ENCODE results near the gene MEIKIN.
"Not testable (repeated sequence)": the region's sequence is repeated elsewhere in the genome, so short reads cannot be mapped to it uniquely, and the experiment has no call there.

The MEIKIN gene

DNA sequence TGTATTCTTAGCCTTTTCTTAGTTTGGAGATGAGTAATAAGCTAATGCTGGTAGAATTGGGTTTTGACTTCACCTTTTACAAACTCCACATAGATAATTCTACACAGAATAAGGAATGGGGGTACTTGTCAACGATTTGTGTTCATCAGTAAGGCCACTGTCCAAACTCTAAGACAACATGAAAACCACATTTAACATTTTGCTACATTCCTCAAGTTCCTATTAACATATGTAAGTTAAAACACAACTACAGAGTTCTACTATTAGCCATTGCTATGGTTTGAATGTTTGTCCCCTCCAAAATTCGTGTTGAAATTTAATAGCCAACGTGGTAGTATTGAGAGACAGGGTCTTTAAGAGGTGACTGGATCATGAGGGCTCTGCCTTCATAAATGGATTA, 31.9 kb downstream of the MEIKIN start:
- in situ Hi-C loops (cut with HindIII; ENCODE audit: low sequenced_read_pairs): no loop called here

DNA sequence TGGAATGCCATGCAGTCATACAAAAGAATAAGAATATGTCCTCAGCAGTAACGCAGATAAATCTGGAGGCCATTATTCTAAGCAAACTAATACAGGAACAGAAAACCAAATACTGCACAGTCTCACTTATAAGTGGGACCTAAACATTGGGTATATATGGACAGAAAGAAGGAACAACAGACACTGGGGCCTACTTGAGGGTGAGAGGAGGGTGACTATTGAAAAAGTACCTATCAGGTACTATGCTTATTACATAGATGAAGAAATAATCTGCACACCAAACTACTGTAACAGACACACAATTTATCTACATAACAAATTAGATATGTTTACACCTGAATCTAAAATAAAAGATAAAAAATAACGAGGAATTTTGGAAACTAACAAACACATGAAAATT, 38.8 kb downstream of the MEIKIN start:
- in situ Hi-C loops (cut with HindIII; ENCODE audit: low sequenced_read_pairs): no loop called here

DNA sequence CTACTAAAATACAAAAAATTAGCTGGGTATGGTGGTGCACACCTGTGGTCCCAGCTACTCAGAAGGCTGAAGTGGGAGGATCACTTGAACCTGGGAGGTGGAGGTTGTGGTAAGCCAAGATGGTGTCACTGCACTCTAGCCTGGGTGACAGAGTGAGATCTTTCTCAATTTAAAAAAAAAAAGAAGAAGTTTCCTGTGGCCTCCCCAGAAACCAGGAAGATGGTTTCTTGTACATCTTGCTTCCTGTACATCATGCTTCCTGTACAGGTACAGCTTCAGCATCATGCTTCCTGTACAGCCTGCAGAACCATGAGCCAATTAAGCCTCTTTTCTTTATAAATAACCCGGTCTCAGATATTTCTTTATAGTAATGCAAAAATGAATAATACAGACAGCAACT, 43.2 kb downstream of the MEIKIN start:
- in situ Hi-C loops (cut with HindIII; ENCODE audit: low sequenced_read_pairs): not testable (repeated sequence)

- in situ Hi-C loops (cut with HindIII; ENCODE audit: low sequenced_read_pairs): no loop called here
Observed at GRCh38 chr5:131899686-131900085, 45.8 kb downstream of the MEIKIN start.

DNA sequence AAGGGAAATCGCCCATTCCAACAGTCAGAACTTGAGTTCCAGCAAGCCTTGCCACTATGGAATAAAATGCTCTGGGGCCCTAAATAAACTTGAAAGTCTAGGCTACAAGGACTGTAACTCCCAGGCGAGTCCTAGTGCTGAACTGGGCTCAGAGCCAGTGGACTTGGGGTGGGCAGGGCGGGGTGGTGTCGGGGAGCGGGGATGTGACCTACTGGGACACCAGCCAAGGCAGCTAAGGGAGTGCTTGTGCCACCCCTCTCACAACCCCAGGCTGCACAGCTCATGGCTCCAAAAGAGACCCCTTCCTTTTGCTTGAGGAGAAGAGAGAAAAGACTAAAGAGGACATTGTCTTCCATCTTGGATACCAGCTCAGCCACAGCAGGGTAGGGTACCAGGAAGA, 61.5 kb downstream of the MEIKIN start:
- in situ Hi-C loops (cut with HindIII; ENCODE audit: low sequenced_read_pairs): no loop called here

DNA sequence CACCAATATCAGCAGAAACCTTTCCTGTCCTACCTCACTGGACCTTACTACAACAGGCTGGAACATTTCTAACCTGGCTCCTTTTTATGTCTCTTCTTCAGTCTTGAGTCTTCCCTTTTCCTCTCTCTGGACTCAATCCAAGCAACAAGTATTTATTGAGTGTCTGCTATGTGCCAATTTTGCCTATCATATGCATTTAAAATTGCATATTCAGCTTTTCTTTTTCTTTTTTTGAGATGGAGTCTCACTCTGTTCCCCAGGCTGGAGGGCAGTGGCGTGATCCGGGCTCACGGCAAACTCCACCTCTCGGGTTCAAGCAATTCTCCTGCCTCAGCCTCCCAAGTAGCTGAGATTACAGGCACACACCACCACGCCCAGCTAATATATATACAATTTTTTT, 65.8 kb downstream of the MEIKIN start:
- in situ Hi-C loops (cut with HindIII; ENCODE audit: low sequenced_read_pairs): no loop called here

DNA sequence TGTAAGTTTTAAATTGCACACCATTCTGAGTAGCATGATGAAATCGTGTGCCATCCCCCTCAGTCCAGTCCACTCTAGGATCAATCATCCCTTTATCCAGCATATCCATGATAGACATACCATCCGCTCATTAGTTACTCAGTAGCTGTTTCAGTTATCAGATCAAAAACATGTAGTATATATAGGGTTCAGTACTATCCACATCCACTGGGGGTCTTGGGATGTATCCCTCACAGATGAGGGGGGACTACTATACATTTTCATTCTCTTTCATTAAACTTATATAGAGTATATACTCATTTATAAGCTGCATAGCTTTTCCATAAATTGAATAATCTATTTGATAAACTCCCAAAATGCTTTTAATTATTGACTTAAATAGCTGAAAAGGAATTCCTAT, 67.6 kb downstream of the MEIKIN start:
- in situ Hi-C loops (cut with HindIII; ENCODE audit: low sequenced_read_pairs): no loop called here

- in situ Hi-C loops (cut with HindIII; ENCODE audit: low sequenced_read_pairs): not testable (repeated sequence)
Observed at GRCh38 chr5:131871251-131871650, 74.2 kb downstream of the MEIKIN start.

GRCh38 chr5:131867524-131867923, 77.9 kb downstream of the MEIKIN start:
- in situ Hi-C loops (cut with HindIII; ENCODE audit: low sequenced_read_pairs): no loop called here

- in situ Hi-C loops (cut with HindIII; ENCODE audit: low sequenced_read_pairs): no loop called here
Observed at GRCh38 chr5:131863700-131864099, 81.8 kb downstream of the MEIKIN start.

DNA sequence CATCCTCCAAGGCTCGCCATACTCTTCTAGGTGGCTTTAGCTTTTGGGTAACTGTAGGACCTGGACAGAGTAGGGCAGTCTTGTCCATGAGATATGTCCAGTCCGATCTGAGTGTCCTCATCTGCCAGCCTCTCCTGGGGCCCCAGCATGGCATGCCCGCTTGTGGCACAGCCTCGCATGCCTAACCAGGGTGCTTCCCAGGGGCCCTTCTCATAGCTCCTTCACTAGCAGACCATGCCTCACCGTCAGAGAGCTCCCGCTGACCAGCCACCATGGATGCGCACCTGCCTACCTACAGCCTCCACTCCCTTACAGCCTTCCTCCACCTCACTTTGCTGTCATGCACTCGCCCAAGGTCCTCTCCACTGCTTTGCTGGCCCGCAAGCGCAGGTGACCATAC, 88.1 kb downstream of the MEIKIN start:
- in situ Hi-C loops (cut with HindIII; ENCODE audit: low sequenced_read_pairs): no loop called here

DNA sequence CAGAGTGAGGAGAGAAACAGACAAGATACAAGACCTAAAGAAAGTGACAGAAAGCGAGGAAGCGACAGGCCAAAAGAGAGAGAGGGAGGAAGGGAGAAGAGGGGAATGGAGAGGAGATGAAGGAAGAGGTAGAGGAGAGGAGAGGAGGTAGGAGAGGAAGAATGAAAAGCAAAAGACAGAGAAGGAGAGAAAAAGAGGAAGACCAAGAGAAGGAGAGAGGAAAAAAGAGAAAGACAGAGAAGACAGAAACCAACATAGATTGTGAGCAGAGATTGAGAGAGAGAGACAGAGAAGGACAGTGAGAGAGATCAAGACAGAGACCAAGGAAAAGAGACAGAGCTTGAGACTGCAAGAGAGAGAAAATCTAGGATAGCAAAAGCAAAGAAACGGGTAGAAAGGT, 90.0 kb downstream of the MEIKIN start:
- in situ Hi-C loops (cut with HindIII; ENCODE audit: low sequenced_read_pairs): no loop called here

- in situ Hi-C loops (cut with HindIII; ENCODE audit: low sequenced_read_pairs): no loop called here
Observed at GRCh38 chr5:131854134-131854533, 91.3 kb downstream of the MEIKIN start.

DNA sequence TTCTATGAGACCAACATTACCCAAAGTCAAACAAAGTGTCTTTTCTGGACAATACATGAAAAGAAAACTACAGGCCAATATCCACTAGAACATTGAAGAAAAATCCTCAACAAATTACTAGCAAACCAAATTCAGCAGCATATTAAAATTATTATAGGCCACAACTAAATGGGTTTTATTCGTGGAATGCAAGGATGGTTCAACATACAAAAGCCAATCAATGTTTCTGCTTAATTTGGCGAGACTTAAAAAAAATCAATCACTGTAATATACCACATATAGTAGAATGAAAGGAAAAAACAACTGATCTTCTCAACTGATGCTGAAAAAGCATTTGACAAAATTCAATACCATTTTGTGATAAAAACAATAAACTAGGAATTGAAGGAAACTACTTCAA, 96.8 kb downstream of the MEIKIN start:
- in situ Hi-C loops (cut with HindIII; ENCODE audit: low sequenced_read_pairs): no loop called here

GRCh38 chr5:131846536-131846935, 98.9 kb downstream of the MEIKIN start:
- in situ Hi-C loops (cut with HindIII; ENCODE audit: low sequenced_read_pairs): no loop called here

DNA sequence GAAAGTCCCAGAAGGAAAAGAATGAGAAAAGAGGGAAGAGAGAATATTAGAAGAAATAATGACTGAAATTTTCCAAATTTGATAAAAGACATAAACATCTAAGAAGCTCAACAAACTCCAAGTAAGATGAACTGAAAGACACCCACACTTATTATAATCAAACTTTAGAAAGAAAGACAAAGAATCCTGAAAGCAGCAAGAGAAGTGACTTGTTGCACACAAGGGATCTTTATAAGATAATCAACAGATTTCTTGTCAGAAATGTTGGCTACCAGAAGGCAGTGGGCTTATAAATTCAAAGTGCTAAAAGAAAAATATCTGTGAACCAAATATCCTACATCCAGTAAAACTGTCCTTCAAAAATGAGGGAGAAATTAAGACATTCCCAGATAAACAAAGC, 99.6 kb downstream of the MEIKIN start:
- in situ Hi-C loops (cut with HindIII; ENCODE audit: low sequenced_read_pairs): no loop called here

DNA sequence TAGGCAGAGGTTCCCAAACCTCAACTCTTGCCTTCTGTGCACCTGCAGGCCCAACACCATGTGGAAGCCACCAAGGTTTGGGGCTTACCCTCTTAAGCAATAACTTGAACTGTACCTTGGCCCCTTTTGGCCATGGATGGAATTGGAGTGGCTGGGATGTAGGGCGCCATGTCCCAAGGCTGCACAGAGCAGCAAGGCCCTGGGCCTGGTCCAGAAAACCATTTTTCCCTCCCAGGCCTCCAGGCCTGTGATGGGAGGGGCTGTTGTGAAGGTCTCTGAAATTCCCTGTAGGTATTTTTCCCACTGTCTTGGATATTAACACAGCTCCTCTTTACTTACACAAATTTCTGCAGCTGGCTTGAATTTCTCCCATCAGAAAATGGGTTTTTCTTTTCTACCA, 102.5 kb downstream of the MEIKIN start:
- in situ Hi-C loops (cut with HindIII; ENCODE audit: low sequenced_read_pairs): not testable (repeated sequence)

GRCh38 chr5:131832702-131833101, 112.8 kb downstream of the MEIKIN start:
- in situ Hi-C loops (cut with HindIII; ENCODE audit: low sequenced_read_pairs): not testable (repeated sequence)

GRCh38 chr5:131825404-131826013, 120.0 kb downstream of the MEIKIN start:
- in situ Hi-C loops (cut with HindIII; ENCODE audit: low sequenced_read_pairs): no loop called here

- in situ Hi-C loops (cut with HindIII; ENCODE audit: low sequenced_read_pairs): no loop called here
Observed at GRCh38 chr5:131824631-131825030, 120.8 kb downstream of the MEIKIN start.

GRCh38 chr5:131821221-131821620, 124.2 kb downstream of the MEIKIN start:
- in situ Hi-C loops (cut with HindIII; ENCODE audit: low sequenced_read_pairs): no loop called here

DNA sequence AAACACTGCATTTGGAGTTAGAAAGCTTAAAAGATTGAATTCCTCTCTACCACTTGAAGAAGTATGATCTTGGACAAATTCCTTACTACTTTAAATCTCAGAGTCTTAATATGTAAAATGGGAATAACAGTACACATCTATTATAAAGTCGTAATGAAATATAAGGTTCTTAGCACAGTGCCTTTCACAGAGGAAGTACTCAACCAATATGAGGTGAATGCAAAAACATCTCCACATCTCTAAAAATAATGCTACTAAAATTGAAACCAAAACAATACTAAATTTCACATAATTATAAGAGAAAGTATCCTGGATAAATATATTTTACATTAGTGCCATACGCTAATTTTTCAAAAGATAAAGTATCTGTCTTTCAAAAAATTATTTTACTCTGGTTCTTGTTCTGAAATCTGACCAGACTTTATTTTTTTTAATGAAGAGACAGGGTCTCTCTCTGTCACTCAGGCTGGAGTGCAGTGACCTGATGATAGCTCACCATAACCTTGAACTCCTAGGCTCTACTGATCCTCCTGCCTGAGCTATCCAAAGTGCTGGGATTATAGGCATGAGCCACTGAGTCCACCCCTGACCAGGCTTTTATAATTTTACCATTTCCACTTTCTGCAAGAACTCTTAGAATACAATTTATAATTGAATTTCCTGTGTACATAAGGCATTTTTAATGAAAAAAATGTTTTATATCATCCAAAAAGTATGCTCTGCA, 127.3 kb downstream of the MEIKIN start:
- in situ Hi-C loops (cut with HindIII; ENCODE audit: low sequenced_read_pairs): no loop called here

- in situ Hi-C loops (cut with HindIII; ENCODE audit: low sequenced_read_pairs): no loop called here
Observed at GRCh38 chr5:131814990-131815389, 130.5 kb downstream of the MEIKIN start.

All from endothelial cell of hepatic sinusoid (primary cell).